ENCODE data around the gene NR3C1.

NR3C1 gene

DNA sequence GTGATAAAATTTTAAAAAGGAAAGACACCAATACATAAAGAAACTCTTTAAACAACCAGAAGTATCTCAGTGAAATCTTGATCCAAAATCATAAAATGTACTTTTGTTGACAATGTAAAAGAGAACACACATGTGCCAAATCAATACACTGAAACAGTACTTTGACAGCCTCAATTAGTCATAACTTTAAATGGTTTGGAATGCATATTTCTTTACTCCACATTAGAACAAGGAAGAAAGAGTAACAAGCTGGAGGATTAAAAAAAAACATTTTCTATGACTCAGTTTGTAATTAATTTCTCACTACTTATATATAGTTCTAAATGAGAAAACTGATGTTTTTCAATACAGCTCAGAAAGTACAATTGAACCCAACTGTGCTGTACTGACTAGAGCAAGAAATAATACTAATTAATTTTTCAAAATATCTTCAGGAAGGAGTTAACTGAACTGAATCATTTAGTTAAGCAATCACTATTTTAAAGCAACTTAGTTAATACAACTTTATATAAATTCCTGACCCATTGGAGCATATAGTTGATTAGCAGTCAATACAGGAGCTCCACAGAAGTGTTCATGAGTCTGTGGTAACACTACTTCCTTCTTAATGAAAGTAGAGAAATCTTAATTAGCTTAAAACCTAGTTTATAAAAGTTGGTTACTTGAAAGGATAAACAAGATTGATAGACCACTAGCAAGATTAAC lies 101.0 kb downstream of the NR3C1 start:
- DNase-seq: no peak

DNA sequence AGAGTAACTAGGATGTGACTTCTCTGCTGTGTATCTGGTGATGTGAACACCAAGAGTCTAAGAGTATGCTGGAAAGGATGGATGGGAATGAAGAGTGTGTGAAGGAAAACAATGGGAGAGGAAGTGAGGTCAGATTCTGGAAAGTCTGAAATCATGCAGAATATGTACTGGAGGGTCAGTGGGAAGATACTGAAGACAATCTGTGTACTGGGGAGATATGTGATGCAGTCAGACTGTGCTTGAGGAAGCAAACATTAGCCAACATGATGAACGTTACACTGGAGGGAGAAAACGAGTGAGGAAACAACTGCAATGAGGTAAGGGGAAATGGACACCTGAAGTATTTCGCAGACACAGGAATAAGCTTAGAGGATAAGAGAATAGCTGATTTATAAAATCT lies 105.7 kb downstream of the NR3C1 start:
- DNase-seq: no peak

DNA sequence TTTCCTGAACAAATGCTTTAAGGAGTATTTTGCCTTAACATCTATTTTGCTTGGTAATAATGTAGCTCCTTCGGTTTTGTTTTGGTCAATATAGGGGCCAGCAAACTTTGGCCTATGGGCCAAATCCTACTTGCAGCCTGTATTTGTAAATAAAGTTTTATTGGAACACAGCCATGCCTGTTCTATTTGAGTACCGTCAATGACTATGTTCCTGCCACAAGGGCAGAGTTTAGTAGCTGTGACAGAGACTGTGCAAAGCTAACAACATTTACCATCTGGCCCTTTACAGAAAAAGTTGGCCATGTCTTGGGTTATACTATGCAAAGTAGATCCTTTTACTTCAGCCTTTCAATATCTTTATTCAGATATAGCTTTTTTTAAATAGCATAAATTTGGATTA lies 113.4 kb downstream of the NR3C1 start:
- DNase-seq: no peak

GRCh38 chr5:143284521-143284920 lies 119.0 kb downstream of the NR3C1 start:
- no peak for DNase-seq

DNA sequence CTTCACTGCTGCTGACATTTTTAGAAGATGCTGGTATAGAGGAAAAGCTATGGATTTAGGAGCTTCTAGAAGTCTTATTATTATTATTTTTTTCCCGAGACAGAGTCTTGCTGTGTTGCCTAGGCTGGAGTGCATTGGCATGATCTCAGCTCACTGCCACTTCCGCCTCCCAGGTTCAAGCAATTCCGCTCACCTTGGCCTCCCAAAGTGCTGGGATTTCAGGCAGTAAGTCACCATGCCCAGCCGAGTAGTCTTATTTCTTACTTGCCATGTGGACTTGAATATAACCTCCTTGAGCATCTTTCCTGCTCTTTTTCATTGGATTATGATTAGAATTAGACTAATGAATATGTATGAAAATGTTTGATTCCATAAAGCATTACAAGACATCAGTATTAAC lies 119.5 kb downstream of the NR3C1 start:
- DNase-seq: no peak

DNA sequence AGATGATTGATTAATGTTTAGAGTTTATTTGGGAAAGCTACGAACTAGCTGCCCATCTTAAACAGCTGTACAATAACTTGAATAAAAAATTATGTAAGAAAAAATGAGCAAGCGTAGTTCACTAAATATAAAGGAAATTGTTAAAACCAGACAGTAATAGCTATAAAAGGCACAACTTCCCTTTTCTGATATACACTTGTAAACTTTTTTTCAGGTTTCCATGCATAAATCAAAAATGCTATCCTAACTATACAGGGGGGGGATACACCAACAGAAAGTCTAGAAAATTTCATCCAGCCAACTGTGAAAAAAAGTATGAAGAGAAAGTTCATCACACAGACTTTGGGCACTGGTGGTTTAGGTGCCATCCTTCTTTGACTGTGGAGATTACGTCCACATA lies 122.3 kb downstream of the NR3C1 start:
- DNase-seq: no peak

DNA sequence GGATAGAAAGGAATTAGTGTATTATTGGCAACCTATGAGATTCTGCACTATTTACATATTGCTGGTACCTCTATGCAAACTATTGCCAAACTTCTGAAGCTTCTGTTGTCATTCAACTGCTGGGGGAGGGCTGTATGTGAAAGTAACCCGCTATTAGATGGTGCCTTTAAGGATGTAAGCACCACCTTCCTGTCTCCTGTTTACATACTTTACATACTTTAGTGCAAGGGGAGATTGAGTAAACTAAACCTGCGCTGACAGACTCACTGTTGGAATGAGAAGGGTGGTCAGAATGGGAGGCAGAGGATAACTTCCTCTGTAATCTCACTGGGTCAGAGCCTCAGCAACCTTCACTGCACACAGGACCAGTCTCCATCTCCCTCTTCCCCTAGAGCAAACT lies 123.8 kb downstream of the NR3C1 start:
- DNase-seq: no peak

DNA sequence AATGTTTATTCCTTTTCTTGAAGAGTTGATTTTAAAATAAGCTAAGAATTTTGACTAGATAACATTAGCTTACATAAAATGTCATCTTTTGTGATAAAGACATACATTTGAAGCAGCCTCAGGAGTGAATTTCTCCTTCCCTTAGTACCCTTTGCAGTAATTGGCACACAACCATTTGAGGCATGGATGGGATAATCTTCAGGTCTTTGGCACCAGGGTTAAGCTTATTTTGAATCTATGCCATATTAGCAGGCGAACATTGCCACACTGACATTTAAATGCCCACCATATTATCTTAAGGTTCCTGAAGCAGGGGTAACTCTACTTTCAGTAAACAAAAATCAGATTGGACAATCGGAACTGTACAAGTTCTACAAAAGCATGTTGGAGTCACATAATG lies 126.0 kb downstream of the NR3C1 start:
- DNase-seq: no peak

GRCh38 chr5:143275512-143276363 lies 127.7 kb downstream of the NR3C1 start:
- no peak for DNase-seq

DNA sequence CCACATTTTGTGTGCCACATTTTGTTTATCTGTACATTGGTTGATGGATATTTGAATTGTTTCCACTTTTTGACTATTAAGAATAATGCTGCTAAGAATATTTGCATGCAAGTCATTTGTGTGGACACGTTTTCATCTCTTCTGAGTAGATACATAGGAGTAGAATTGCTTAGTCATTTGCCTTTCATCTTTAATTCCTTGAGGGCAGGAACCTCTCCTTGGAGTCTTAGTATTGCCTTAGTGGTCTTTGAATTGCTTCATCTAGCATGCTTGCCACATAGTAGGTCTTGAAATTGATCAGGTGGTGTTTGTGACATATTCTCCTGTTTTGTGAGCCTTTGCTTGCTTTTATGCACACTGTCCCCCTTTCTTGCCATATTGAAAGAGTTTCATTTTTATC lies 128.5 kb downstream of the NR3C1 start:
- DNase-seq: no peak

DNA sequence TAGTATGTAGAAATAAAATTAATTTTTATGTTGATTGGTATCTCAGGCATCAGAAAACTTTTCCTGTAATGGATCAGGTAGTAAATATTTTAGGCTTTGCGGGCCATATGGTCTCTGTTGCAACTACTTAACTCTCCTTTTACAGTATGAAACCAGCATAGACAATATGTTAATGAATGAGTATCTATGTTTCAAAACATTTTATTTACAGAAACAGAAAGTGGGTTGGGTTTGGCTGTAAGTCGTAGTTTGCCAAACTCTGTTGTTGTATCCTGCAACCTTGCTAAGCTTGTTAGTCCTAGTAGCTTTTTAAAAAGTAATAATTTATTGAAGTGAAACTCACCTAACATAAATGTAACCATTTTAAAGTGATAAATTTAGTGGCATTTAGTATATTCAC lies 132.1 kb downstream of the NR3C1 start:
- no peak for DNase-seq

- no peak for DNase-seq
These were observed 135.1 kb downstream of the NR3C1 start for GRCh38 chr5:143268388-143268787.

GRCh38 chr5:143267186-143267585 lies 136.3 kb downstream of the NR3C1 start:
- no peak for DNase-seq

- DNase-seq: no peak
These were observed 137.5 kb downstream of the NR3C1 start for GRCh38 chr5:143265995-143266394.

- no peak for DNase-seq
These were observed 140.1 kb downstream of the NR3C1 start for GRCh38 chr5:143263272-143263810.

DNA sequence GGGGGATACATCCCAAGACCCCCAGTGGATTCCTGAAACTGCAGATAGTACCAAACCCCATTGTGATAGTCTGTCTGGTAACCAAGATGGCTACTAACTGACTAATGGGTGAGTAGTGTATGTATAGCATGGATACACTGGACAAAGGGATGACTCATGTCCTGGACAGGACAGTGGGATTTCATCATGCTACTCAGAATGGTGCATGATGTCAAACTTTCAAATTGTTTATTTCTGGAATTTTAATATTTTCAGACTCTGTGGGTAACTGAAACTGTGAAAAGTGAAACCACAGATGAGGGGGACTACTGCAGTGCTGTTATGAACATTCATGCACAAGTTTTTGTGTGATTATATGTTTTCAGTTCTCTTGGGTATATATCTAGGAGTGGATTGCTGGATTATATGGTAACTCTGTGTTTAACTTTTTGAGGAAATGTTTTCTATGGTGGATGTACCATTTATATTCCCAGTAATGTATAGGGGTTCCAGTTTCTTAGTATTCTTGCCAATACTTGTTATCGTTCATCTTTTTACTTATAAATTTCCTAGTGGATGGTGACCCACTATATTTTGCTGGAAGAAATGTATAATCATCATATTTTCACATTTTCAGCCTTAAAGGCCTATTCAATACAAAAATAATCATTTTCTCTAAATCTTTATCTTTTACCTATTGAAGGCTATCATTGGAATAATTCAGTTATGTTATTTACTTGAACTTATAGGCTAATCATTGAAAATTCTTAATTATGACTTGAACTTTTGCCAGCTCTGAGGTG lies 140.9 kb downstream of the NR3C1 start:
- DNase-seq: no peak

DNA sequence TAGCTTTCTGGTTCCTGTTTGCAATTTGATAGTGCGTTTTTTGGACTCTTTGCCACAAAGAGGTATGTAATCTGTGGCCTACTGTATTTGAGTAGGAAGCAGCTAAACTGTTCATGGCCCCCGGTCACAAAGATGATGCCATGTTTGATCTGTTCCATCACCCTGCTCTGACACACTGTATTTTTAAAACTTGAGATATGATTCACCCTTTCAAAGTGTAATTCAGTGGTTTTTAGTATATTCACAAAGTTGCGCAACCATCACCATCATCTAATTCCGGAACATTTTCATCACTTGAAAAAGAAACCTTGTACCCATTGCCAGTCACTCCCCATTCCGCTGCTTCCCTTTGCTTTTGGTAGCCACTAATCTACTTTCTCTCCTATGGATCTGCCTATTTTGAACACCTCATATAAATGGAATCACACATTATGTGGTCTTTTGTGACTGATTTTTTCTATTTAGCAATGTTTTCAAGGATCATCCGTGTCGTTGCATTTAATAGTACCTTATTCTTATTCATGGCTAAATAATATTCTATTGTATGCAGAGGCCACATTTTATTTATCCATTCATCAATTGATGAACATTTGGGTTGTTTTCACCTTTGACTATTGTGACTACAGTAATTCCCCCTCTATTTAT lies 141.6 kb downstream of the NR3C1 start:
- DNase-seq: no peak

- no peak for DNase-seq
These were observed 144.3 kb downstream of the NR3C1 start for GRCh38 chr5:143259254-143259605.

- DNase-seq: no peak
These were observed 144.8 kb downstream of the NR3C1 start for GRCh38 chr5:143258559-143259253.

DNA sequence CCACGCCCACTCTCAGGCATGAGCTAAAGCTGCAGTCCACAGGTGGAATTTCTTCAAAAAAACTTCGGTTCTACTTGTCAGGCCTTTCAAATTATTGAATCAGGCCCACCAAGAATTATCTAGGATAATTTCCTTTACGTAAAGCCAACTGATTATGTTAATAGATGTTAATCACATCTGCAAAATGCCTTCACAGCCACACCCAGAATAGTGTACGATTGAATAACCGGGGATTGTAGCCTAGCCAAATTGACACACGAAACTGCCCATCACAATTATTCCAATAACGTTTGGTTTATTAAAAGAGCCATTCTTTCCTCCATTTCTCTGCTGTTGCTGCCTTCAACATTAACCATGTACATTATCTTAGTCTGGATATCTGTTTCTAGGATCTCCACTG lies 148.7 kb downstream of the NR3C1 start:
- DNase-seq: no peak

GRCh38 chr5:143251946-143252345 lies 151.5 kb downstream of the NR3C1 start:
- DNase-seq: no peak

DNA sequence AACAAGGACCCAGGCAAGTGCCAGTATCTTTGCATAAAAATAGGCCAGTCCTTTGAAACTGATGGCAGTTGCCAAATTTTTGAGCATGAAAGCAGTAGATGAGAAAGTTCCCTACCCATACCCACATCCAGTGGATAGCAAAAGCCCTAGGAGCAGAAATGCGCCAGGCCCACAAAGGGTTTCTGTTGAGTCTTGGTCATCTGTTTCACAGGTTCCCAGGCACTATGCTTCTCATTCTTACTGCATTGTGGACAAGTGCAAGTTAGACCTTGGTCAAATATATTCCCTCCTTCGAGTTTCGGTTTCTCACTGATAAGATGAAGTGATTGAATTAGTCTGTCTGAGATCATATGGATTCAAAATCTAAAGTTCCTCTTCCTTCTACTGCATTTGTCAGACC lies 152.3 kb downstream of the NR3C1 start:
- DNase-seq: no peak
